HG03520 (cell line): Measurements from ENCODE around the gene TBL3.
A peak's percentile ranks its signal among the peaks of the same experiment; 100 is the strongest.

ENCODE experiments used
- ATAC-seq: cut with Tn5 transposase; IDR thresholded peaks from one replicate; pipeline ENCODE4 v1.9.1; 2021; ENCODE audit warnings: mild to moderate bottlenecking, moderate library complexity; ENCODE audit not compliant: unreplicated experiment

The TBL3 gene

DNA sequence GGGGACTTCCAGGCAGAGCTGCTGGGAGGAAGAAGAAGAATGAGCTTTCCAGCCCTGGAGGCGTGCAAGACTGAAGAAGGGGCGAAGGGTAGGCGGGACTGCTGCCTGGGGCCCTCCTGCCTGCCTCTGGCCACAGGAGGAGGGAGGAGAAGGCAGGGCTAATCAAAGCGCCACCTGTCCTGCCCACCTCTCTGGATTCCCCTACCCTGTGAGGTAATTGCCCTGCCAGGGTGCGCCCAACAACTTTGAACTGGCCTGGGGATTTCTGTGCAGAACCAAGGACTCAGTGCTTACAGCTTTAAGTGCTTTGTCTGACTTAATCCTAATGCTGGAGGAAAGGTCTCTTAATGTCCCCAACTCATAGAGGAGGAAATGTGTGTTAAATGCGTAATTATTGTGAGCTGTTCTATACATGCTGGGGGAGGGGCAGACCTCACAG lies 9.6 kb downstream of the TBL3 start, which contains the start of gene NOXO1:
TSS of gene NOXO1 (minus strand) at position 72 of the 439 bp plus-strand sequence. CDS start 290 bp downstream, outside the sequence.
- no peak for ATAC-seq

DNA sequence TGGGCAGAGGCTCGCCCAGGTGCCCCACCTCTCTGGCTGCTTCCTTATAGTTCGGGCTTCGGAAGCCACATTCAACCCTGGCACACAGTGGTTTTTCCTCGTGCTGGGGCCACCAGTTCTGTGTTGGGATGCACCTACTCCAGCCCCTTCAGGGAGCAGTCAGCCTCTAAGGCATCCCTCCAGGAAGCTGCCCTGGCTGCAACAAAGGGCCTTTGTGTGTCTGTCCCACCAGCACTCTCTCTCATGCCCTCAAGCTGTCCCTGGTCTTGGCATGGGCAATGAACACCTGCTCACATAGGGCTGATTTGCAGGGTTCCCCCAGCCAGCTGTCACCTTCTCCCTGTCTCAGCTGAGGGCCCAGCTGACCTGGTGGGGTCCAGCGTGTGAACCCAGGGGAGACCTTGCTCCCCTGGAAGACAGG lies 10.2 kb downstream of the TBL3 start:
- ATAC-seq = no peak

DNA sequence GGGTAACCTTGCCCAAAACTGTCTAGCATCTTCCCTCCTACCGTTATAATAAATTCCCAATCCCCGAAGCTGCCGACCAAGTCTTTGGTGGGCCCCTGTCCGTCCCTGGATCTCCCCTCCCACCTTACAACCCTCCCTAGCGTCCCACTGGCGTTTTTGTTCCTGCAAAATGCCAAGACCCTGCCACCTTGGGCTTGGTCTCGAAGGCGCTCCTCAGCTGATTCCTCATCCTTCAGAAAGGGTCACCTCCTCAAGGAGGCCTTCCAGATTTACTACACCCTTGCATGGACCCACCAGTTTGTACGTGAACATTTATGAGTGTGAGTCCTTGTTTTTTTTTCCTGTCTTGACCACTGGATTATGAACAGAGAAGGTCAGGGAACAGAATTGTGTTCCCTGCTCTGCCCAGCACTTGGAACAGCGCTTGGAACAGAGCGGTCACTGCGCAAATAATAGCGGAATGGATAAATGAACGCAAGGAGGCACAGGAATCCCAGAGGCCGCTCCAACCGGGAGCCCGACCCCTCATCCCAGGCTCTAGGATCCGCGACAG lies 11.2 kb downstream of the TBL3 start:
- no peak for ATAC-seq

DNA sequence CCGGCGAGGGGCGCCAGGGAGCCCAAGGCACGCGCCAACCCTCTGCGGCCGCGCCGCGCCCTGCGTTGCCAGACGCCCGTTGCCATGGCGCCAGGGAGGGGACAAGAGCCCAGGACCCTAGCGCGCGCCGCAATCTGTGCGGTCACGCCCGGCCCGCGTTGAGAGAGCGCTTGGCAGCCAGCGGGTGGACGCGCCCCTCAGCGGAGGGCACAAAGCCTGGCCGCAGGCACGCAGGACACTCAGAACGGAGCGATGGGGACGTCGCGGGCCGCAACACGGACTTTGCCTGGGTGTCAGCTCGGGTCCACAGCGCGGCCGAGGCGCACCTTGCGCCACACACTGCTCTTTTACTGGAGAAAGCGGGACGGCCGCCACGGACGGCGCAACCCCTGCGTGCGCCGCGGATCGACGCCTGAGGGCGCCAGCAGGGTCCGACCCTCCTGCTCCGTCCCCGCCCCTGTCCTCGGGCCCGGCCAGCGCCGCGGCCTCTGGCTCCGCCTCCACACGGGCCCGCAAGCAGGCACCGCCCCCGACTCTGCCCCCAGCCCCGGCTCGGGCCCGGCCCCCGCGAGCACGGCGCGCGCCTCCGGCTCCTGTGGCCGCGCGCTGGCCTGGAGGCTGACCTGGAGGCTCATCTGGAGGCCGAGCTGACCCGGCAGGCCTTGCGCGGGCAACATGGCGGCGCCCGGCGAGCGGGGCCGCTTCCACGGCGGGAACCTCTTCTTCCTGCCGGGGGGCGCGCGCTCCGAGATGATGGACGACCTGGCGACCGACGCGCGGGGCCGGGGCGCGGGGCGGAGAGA lies 11.9 kb downstream of the TBL3 start, which contains the start of gene GFER:
TSS of gene GFER (plus strand) at position 650 of the 803 bp plus-strand sequence. CDS start at position 676, 26 bp downstream.
- ATAC-seq = peak; percentile 62

DNA sequence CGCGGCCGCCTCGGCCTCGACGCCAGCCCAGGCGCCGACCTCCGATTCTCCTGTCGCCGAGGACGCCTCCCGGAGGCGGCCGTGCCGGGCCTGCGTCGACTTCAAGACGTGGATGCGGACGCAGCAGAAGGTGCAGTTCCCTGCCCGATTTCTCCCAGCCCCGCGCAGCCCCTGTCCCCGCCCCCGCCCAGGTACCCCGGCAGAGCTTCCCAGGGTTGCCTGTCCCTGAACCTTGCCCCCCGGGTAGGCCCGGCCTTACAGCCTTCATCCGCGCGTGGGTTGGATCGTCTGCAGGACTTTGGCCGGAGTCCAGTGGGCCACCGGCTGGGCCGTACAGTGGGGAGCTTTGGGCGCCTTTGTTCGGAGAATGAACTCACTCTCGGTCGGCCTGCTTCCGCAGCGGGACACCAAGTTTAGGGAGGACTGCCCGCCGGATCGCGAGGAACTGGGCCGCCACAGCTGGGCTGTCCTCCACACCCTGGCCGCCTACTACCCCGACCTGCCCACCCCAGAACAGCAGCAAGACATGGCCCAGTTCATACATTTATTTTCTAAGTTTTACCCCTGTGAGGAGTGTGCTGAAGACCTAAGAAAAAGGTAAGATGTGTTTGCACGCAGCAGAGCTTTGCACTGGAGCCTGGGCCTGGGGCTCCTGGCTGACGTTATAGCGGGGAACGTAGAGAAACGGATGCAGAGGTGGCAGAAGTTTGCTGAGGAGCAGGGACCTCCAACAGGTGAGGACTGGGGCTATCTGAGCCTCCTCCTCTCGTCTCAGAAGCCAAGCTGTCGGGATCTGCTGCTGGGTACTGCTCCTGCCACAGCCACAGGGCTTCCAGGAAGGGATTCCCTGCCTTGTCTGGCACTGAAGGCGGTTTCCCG lies 12.7 kb downstream of the TBL3 start:
- ATAC-seq = no peak

DNA sequence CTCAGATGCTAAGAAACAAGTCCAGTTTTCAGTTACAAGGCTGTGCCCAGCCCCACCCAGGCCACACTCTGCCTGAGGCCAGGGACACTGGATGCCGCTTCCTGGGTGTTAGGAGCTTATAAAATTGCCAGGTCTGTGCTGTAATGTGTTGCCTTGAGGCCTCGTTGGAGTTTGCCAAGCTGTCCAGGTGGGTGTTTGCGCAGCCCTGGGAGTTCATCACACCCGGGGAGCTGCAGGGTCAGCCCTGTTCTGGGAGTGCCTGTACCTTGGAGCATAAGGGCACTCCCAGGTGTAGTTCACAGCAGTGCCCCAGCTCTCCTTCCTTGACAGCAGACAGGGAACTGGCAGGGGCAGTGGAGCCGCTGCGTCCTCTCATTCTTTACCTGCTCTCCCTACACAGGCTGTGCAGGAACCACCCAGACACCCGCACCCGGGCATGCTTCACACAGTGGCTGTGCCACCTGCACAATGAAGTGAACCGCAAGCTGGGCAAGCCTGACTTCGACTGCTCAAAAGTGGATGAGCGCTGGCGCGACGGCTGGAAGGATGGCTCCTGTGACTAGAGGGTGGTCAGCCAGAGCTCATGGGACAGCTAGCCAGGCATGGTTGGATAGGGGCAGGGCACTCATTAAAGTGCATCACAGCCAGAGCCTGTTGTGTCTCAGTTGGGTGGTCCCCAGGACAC lies 13.8 kb downstream of the TBL3 start:
- ATAC-seq = no peak

DNA sequence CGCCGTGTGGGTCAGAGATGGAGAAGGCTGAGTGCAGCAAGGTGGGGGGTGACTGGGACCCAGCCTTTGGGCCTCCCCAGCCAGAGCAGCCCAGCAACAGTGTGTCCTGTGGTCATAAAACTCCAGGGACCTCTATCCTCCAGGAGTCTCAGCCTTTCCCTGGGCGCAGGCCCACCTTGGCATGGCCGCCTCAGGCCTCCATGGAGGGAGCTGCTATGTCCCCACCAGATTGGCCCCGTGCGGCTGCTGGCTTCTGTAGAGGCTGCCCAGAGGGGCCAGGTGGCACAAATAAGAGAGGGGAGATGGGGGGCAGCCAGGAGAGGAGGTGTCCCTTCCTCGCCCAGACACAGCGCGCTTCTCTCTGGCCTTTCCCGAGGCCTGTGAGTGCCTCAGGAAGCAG lies 15.3 kb downstream of the TBL3 start:
- ATAC-seq = no peak

DNA sequence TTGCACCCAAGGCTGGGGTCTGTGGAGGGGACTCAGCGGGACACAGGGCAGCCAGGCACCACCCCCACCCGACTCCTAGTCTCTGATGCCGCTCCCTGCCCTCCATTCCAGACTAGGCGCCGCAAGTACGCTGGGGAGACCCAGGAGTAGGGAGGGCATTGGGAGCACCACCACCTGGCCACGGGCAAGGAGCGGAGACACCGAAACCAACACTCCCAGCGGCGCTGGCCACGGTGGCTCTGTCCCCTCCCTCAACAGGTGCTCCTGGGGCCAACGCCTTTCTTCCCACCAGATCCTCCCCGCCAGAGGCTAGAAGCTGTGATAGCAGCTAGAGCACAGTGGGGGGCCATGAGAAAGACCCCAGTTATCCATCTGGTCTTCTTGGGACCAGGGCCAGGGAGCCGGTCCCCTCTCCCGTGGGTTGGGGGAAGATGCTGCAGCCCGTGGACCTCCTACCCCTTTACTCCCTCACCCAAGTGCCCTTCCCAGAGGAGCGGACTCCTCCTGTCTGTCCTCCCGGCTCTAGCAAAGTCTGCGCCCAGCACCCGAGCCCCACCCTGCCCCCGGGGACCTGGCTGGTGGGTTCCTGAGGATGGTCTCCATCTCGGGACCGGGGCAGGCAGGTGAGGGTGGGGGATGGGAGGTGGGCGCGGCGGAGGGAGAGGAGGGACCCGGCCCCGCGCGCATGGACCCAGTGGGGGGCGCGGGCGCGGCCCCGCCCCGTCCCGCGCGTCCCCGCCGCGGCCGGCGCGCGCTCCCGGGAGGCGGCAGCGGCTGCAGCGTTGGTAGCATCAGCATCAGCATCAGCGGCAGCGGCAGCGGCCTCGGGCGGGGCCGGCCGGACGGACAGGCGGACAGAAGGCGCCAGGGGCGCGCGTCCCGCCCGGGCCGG lies 17.6 kb downstream of the TBL3 start, which contains the start of gene SYNGR3:
TSS of gene SYNGR3 (plus strand) at position 762 of the 892 bp plus-strand sequence. CDS start 133 bp downstream, outside the sequence.
- no peak for ATAC-seq

DNA sequence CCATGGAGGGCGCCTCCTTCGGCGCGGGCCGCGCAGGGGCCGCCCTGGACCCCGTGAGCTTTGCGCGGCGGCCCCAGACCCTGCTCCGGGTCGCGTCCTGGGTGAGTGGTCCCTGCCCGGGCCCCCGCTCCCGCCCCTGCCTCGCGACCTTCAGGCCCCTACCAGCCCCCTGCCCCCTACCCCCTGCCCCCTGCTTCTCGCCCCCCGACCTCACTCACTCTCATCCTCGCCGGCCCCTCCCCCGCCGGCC lies 18.2 kb downstream of the TBL3 start:
- ATAC-seq = no peak

DNA sequence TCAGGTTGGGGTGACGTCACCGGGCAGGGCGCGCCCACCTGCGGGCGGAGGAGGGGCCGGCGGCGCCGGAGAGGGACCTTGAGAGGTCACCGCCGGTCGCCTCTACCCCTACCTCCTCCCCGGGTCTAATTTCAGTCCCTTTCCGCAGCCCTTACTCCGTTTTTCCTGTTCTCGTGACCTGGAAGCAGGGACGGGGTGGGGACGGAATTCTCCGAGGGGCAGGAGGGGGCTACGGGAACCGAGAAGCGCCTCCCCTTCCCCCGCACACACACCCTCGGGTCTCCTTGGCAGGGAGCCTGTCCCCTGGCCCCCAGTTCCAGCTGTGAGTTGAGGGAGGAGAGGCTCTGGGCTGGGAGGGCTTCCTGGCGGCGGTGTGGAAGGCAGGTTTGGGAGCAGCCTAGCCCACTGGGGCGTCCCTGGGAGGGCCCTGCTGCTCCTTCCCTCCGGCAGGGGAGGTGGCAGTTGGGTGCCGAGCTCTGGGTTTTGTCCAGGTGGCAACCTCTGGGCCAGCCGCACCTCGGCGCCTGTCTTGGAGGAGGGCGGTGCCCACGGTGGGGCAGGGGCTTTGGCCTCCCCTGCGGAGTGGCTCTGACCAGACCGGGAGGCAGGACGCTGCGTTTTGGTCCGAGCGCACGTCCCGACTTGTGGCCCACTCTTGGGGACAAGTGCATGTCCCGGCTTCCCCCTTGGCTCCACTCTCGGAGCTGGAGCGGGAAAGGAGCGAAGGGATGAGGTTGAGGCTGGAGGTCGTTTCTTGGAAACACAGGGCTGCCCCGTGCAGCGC lies 18.7 kb downstream of the TBL3 start:
- no peak for ATAC-seq

DNA sequence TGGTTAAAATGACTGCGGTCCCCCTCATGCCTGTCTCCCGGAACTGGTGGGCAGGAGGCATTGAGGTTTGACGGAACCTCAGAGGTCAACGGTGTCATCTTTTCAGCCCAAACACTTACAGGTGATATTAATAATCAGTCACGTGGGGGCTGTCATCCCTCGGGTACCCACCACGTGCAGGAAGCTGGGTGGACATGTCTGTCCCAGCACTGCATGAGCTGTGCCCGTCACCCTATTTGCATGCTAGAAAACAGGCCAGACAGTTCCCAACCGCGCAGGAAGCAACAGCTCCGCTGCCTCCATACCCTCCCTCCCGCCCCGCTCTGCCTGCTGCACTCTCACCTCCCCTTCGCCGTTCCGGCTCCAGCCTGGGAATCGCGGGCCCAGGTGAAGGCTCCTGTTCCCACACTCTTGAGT lies 19.3 kb downstream of the TBL3 start:
- peak; percentile 36 for ATAC-seq

DNA sequence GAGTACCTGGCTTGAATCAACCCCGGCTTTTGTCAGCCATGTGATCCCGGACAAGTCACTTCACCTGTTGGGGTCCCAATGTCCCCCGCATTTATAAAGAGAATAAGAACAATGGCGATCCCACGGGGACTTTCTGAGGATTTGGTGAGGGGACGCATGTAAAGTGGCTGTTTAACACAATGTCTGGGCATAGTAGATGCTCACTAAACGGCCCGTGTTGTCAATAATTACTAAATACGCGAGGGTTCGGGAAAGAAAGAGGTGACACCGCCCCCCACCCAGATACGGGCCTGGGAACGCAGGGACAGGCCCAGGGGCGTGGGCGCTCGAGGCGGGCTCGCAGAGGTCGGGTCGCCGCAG lies 19.7 kb downstream of the TBL3 start:
- no peak for ATAC-seq

DNA sequence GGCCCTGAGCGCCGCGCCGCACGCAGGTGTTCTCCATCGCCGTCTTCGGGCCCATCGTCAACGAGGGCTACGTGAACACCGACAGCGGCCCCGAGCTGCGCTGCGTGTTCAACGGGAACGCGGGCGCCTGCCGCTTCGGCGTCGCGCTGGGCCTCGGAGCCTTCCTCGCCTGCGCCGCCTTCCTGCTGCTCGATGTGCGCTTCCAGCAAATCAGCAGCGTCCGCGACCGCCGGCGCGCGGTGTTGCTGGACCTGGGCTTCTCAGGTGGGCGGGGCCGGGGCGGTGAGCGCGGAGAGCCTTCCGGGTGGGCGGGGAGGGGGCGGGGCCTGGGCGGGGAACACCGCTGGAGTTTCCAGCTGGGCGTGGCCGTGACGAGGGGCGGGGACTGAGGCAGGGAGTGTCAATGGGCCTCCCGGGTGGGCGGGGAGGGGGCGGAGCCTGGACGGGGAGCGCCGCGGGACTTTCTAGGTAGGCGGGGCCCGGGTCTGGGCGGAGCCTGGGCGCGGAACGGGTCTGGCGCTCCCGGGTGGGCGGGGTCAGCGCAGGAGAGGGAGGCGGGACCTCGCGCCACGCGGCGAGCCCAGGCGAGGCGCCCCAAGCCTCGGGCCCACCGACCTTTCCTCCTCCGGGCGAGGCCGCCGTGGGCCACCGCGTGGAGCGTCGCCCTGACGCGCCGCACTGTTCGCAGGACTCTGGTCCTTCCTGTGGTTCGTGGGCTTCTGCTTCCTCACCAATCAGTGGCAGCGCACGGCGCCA lies 20.3 kb downstream of the TBL3 start:
- ATAC-seq = peak; percentile 52

DNA sequence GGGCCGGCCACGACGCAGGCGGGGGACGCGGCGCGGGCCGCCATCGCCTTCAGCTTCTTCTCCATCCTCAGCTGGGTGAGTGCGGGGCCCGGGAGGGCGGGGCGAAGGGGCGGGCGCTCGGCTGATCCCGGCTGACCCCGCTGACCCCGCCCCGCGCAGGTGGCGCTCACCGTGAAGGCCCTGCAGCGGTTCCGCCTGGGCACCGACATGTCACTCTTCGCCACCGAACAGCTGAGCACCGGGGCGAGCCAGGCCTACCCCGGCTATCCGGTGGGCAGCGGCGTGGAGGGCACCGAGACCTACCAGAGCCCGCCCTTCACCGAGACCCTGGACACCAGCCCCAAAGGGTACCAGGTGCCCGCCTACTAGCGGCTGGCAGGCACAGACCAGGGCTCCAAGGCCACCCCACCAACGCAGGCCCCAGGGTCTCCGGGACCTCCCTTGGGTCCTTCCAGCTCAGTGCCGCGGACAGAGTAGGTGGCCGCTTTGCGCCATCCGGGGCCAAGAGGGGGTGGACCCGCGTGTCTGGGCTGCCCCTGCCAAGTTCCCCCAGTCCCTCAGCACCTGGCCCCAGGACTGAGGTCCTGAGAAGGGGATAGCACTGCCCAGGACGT lies 21.0 kb downstream of the TBL3 start:
- no peak for ATAC-seq

DNA sequence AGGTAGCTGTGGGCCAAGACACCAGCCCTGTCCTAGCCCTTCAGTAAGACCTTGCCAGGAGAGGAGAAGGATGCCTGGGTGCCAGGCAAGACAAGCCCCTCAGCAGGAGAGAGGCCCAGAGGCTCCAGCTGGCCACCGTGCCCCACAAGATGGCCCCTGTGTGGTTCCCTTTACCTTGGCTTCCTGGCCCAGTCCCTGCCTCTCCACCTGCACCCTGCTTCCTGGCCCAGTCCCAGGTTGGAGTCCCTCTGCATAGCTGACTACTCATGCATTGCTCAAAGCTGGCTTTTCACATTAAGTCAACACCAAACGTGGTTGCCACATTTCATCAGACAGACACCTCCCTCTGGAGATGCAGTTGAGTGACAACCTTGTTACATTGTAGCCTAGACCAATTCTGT lies 21.9 kb downstream of the TBL3 start:
- ATAC-seq = no peak

DNA sequence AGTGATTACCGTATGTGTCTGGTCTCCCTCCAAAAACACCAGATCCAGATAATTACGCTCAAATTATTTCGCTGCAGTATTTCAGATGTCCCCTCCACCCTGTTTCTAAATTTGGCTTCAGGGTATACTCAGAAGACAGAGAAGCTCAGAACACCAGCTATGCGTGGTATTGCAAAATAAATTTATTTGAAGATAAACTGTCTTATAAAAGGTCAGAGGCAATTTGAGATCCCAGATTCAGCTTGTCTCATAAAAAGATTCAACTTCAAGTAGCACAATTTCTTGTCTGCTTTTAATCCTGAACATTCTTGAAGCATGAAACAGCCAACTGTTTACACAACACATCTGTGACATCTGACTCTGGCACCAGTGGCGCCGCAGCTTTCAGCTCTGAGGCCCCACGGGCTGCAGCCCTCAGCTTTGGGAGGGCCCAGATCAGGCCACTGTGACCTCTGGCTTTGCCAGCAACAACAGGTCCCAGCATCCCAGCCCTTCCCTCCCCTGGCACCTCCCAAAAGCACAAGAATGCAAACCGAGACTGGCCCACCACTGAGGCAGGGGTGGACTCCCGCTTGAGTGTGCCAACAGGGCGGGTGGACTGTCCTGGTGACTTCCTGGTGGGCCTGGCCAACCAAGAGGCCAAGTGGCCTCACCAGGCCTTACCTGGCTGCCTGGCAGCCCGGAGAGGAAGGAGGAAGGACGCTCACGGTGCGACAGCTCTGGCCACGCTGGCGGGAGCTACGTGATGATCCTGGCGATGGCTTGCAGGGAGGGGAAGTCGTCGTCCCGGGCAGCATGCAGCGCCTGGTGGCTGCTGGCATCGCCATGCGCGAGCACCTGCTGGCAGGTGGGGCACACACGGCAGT lies 25.9 kb downstream of the TBL3 start:
- ATAC-seq = no peak

DNA sequence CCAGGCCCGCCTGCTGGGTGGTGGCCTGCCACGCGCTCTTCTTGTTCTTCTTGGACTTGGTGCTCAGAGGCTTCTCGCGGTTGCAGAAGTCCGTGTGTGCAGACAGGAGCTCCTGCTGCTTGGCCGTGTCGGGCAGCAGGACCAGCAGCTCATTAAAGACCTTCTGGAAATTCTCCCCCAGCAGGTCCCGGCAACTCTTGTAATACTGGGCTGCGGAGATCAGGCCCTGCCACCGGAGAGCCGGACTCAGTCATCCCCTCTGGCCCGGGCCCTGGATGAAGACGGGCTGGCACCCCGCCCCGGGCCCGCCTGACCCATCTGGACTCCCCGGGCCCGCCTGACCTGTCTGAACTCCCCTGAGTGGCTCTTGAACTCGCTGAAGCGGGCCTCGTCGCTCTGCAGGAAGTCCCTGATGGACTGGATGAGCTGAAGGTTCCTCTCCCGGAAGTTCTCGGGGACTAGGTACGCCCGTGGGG lies 26.5 kb downstream of the TBL3 start:
- ATAC-seq = no peak
